ENCODE data around the gene PRDM5. TPM values are rescaled to one million over a fixed set of nuclear protein-coding genes. Genes with fewer than 3 reads are reported as not detected.

The PRDM5 gene
- total RNA-seq, 1 experiment from 2014 or later, result 5.1 TPM

DNA sequence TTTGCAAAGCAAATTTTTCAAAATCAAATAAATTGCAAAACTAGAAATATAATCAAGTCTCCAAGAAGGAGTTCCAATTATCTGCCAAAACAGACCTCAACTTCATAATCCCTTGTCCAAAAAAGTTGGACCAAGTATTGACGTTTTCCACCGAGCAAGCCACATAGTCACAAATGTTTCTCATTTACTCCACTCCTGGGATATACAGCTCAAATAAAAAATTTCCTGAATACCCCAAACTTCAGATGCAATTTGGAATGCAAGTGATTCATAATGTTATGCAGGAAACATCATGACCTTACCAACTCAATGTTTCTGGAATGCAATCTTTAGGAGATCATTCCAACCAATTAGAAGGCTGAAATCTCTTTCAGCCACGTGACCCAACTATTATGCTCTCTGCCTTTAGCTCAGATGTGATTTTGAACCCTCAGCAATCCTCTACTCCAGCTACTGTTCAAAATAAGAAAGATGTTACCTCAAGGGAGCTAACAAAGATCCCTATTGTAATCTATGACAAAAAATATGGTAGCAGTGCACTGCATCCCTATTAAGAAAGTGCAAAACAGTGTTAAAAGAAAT lies 72.4 kb downstream of the PRDM5 start (continued):
- TF ChIP-seq, protein P1, sequence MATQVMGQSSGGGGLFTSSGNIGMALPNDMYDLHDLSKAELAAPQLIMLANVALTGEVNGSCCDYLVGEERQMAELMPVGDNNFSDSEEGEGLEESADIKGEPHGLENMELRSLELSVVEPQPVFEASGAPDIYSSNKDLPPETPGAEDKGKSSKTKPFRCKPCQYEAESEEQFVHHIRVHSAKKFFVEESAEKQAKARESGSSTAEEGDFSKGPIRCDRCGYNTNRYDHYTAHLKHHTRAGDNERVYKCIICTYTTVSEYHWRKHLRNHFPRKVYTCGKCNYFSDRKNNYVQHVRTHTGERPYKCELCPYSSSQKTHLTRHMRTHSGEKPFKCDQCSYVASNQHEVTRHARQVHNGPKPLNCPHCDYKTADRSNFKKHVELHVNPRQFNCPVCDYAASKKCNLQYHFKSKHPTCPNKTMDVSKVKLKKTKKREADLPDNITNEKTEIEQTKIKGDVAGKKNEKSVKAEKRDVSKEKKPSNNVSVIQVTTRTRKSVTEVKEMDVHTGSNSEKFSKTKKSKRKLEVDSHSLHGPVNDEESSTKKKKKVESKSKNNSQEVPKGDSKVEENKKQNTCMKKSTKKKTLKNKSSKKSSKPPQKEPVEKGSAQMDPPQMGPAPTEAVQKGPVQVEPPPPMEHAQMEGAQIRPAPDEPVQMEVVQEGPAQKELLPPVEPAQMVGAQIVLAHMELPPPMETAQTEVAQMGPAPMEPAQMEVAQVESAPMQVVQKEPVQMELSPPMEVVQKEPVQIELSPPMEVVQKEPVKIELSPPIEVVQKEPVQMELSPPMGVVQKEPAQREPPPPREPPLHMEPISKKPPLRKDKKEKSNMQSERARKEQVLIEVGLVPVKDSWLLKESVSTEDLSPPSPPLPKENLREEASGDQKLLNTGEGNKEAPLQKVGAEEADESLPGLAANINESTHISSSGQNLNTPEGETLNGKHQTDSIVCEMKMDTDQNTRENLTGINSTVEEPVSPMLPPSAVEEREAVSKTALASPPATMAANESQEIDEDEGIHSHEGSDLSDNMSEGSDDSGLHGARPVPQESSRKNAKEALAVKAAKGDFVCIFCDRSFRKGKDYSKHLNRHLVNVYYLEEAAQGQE (IDR thresholded peaks at IDR 0.05; ENCODE audit: low read depth), result no peak
- TF ChIP-seq CEBPB (IDR thresholded peaks at IDR 0.05; ENCODE audit: low read depth), result no peak
- no peak for TF ChIP-seq SIN3A (IDR thresholded peaks at IDR 0.05; ENCODE audit: low read depth)
- TF ChIP-seq, protein P2, sequence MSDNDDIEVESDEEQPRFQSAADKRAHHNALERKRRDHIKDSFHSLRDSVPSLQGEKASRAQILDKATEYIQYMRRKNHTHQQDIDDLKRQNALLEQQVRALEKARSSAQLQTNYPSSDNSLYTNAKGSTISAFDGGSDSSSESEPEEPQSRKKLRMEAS (IDR thresholded peaks at IDR 0.05), result no peak
- no peak for TF ChIP-seq EGR1 (IDR thresholded peaks at IDR 0.05; ENCODE audit: low read depth)
- TF ChIP-seq, protein P3, sequence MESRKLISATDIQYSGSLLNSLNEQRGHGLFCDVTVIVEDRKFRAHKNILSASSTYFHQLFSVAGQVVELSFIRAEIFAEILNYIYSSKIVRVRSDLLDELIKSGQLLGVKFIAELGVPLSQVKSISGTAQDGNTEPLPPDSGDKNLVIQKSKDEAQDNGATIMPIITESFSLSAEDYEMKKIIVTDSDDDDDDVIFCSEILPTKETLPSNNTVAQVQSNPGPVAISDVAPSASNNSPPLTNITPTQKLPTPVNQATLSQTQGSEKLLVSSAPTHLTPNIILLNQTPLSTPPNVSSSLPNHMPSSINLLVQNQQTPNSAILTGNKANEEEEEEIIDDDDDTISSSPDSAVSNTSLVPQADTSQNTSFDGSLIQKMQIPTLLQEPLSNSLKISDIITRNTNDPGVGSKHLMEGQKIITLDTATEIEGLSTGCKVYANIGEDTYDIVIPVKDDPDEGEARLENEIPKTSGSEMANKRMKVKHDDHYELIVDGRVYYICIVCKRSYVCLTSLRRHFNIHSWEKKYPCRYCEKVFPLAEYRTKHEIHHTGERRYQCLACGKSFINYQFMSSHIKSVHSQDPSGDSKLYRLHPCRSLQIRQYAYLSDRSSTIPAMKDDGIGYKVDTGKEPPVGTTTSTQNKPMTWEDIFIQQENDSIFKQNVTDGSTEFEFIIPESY (IDR thresholded peaks at IDR 0.05; ENCODE audit: extremely low read depth, insufficient replicate concordance, low read length), result no peak

DNA sequence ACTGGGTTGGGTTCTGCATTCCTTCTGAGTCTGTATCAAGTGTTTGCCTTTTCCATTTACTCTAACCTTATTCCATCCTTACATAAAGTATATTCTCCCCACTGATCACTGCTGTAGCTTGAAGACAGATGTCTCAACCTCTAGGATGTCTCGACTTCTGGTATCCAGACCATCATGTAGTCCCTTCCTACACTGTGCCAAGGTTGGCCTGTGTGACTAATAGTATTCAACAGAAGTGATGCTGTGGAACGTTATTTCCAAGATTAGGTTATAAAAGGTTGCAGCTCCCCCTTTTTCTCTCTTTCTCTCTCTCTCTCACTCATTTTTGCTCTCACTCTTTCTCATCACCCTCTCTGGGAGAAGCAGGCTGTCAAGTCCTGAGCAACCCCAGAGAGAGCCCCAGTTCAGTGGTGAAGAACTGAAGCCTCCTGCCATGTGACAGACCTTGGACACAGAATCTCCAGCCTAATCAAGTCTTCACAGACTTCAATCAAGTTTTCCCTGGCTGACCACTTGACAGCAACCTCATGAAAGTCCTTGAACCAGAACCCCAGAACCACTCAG lies 75.4 kb downstream of the PRDM5 start:
- intact Hi-C loops (cut with micrococcal nuclease), result no loop called here
- H3K79me2 ChIP-seq (ENCODE audit: insufficient read depth, low read length), result no peaks in the 10 kb centered on the region
- H3K27ac ChIP-seq (ENCODE audit: low read depth, low read length), result no peak overlapping the region
- no peak overlapping the region for H3K4me3 ChIP-seq (replicated peaks in 1 of 2; ENCODE audit: low read depth in 1 of 2, low read length in 2 of 2)
- no peak for DNase-seq (ENCODE audit: low read depth, low spot score)
- no peak for ATAC-seq
- H3K9me2 ChIP-seq (ENCODE audit: insufficient read depth), result no peaks in the 10 kb centered on the region
- no peaks in the 10 kb centered on the region for H3K36me3 ChIP-seq (ENCODE audit: control insufficient read depth in 1 of 2, insufficient read depth in 2 of 2, low read length in 2 of 2)
- H3K4me2 ChIP-seq (ENCODE audit: low read length), result no peak overlapping the region
- BruUV-seq (replicated peaks), result no TSS peak
- no peak overlapping the region for H3K9ac ChIP-seq (ENCODE audit: low read length)
- no peak overlapping the region for H2AFZ ChIP-seq (ENCODE audit: low read depth, low read length, poor library complexity, severe bottlenecking)
- ChIA-PET POLR2A (no interaction called here), RAD21 (ENCODE audit: low non-redundant PET in 1 of 2, low total read pairs in 2 of 2, uncharacterized antibody in 2 of 2, unreplicated experiment in 2 of 2) (no interaction called here), CTCF (no interaction called here)
- no peaks in the 10 kb centered on the region for H3K4me1 ChIP-seq (ENCODE audit: control insufficient read depth in 1 of 2, insufficient read depth in 2 of 2, low read length in 2 of 2)
- no peaks in the 10 kb centered on the region for H4K20me1 ChIP-seq (ENCODE audit: insufficient read depth)
- H3K27me3 ChIP-seq (ENCODE audit: insufficient read depth, low read length), result no peaks in the 10 kb centered on the region
- no peaks in the 10 kb centered on the region for H3K9me3 ChIP-seq (ENCODE audit: control insufficient read depth in 1 of 2, insufficient read depth in 1 of 2, low read depth in 1 of 2, low read length in 2 of 2)
- TF ChIP-seq TCF7L2 (IDR thresholded peaks at IDR 0.05; ENCODE audit: borderline replicate concordance, extremely low read depth, insufficient read depth, insufficient read length) (no peak), CBX3 (IDR thresholded peaks at IDR 0.05; ENCODE audit: low read depth) (no peak), JUND (IDR thresholded peaks at IDR 0.05) (no peak), YY1 (IDR thresholded peaks at IDR 0.05; ENCODE audit: extremely low read depth, insufficient replicate concordance, low read depth, low read length) (no peak), EZH2 (IDR thresholded peaks at IDR 0.05) (no peak), EGR1 (IDR thresholded peaks at IDR 0.05; ENCODE audit: low read depth) (no peak), SRF (IDR thresholded peaks at IDR 0.05; ENCODE audit: low read depth) (no peak), SP1 (IDR thresholded peaks at IDR 0.05; ENCODE audit: low read depth) (no peak), EZH2phosphoT487 (IDR thresholded peaks at IDR 0.05; ENCODE audit: borderline replicate concordance) (no peak), SIN3A (IDR thresholded peaks at IDR 0.05; ENCODE audit: low read depth) (no peak), ZFX (IDR thresholded peaks at IDR 0.05) (no peak), ELF1 (IDR thresholded peaks at IDR 0.05; ENCODE audit: borderline replicate concordance, low read depth) (no peak)
- TF ChIP-seq, protein P3 (IDR thresholded peaks at IDR 0.05; ENCODE audit: extremely low read depth, insufficient replicate concordance, low read length), result no peak
- TF ChIP-seq, protein P4, sequence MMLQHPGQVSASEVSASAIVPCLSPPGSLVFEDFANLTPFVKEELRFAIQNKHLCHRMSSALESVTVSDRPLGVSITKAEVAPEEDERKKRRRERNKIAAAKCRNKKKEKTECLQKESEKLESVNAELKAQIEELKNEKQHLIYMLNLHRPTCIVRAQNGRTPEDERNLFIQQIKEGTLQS (IDR thresholded peaks at IDR 0.05), result no peak
